Stimulated activated CD8-positive, alpha-beta memory T cell treated with anti-CD3 and anti-CD28 coated beads, Interleukin-12 subunit alpha, Interleukin-12 subunit beta, amount 100 ng/mL, for 24 hours (primary cell): ENCODE results near the gene IFT22.
"Not testable (repeated sequence)": the region's sequence is repeated elsewhere in the genome, so short reads cannot be mapped to it uniquely, and the experiment has no call there.

Experiments
- DNase-seq: peaks from one replicate; pipeline ENCODE4 v3.0.0-alpha.2; 2020; ENCODE audit errors: extremely low read depth

Gene IFT22

GRCh38 chr7:101308245-101309085 lies 13.1 kb downstream of the IFT22 start:
- DNase-seq, result peak; percentile 5

DNA sequence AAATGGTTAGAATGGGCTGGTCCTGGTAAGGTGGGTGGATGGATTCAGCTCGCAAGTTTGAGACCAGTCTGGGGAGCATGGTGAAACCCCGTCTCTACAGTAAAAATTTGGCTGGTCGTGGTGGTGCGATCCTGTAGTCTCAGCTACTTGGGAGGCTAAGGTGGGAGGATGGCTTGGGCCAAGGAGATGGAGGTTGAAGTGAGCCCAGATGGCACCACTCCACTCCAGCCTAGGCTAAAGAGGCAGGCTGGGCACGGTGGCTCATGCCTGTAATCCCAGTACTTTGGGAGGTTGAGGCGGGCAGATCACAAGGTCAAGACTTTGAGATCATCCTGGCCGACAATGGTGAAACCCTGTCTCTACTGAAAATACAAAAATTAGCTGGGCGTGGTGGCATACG lies 15.3 kb downstream of the IFT22 start:
- DNase-seq, result no peak

DNA sequence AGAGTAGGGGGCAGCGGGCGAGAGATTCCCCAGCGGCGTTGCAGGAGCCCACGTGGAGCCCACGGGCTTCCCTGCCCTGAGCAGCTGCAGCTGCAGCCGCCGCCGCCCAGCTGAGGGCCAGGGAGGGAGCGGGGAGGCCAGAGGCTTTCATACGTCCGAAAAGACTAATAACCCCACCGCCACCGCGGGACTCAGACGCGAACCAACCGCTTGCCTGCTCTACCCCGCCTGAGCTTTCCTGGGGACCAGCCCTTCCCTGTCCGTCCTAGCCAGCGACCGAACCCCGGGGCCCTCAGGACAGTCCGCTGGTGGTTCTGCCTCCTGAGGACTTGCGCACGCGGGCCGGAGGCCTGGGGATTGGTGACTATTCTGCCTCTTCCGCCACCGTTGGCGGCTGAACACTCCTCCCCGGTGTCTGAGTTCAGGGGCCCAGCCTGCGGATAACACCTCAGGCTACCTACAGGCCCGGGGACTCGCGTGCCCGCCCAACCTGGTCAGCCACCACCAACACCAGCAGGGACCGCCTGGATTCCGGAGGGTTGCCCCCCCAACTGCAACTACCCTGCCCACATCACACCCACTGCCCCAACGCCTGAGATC lies 18.4 kb downstream of the IFT22 start:
- DNase-seq, result no peak

DNA sequence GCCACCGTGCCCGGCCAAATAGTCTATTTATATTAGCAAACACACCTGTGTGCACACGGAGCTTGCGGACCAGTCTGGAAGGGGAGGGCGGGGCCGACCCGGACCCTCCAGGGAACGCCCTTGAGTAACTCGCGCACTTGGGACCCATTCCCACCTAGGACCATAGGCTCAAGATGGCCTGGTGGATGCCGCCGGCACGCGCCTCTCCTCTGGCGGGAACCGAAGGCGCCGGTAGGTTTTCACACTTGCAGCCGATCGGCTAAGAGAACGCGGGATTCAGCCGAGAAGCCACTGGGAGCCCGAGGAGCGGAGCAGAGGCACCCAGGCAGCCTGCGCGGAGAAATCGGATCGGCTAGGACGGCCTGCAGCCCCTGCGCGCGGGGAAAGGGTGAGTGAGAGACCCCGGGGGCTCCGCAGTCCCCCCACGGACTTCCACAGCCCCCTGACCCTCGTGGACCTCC lies 18.9 kb downstream of the IFT22 start:
- no peak for DNase-seq

GRCh38 chr7:101300465-101301376 lies 20.9 kb downstream of the IFT22 start:
- no peak for DNase-seq

DNA sequence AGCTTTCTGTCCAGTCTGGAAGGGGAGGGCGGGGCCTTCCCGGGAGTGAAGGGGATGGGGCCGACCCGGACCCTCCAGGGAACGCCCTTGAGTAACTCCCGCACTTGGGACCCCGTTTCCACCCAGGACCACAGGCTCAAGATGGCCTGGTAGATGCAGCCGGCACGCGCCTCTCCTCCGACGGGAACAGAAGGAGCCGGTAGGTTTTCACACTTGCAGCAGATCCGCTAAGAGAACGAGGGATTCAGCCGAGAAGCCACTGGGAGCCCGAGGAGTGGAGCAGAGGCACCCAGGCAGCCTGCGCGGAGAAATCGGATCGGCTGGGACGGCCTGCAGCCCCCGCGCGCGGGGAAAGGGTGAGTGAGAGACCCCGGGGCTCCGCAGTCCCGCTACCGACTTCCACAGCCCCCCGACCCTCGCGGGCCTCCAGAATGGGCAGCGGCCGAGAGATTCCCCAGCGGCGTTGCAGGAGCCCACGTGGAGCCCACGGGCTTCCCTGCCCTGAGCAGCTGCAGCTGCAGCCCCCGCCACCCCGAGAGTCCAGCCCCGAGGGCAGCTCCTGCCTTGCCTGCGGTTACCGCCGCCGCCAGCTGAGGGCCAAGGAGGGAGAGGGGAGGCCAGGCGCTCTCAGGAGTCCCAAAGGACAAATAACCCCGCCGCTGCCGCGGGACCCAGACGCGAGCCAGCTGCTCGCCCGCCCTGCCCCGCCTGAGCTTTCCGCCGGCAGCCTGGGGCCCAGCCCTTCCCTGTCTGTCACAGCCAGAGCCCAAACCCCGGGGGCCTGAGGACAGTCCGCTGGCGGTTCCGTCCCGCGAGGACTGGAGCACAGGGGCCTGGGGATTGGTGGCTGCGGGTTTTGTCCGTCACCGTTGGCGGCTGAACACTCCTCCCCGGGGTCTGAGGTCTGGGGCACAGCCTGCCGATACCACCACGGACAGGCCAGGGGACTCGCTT lies 21.8 kb downstream of the IFT22 start:
- no peak for DNase-seq

DNA sequence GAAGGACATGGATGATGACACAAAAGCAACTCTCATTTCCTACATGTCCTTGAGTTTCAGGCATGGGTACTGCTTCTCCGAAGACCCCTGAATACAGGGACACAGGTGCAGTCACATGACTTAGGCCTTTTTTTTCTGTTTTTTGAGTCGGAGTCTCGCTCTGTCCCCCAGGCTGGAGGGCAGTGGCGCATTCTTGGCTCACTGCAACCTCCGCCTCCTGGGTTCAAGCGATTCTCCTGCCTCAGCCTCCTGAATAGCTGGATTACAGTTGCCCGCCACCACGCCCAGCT lies 26.8 kb downstream of the IFT22 start:
- no peak for DNase-seq

DNA sequence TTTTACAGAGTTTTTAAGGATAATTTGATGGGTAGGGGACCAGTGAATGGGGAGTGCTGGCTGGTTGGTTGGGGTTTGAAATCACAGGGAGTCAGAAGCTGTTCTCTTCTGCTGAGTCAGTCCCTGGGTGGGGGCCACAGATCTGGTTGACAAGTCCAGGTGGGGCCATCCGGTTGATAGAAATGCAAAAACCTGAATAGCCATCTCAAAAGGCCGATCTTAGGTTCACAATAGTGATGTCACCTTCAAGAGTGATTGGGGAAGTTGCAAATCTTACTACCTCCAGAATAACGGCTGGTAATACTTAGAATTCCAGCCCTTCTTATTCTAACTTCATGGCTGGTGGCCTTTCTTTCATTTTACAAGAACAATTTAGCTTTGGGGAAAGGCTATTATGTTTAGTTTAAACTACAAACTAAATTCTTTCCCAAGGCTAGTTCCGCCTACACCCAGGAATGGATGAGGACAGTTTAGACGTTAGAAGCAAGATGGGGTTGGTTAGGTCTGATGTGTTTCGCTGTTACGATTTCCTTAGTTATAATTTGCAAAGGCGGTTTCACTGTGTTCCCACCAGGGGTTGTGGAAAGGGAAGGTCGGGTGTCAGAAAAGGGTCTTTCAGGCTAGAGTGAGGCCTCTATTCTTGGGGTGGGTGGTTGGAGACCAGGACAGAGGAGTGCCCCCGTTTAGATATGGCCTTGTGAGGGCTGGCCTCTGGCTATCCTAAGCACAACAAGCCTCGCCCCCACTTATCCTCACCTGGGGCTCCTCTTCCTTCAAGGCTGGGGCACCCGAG lies 27.4 kb downstream of the IFT22 start:
- DNase-seq, result no peak

- DNase-seq, result not testable (repeated sequence)
These were observed 28.3 kb downstream of the IFT22 start for GRCh38 chr7:101293069-101294021.

- not testable (repeated sequence) for DNase-seq
These were observed 29.0 kb downstream of the IFT22 start for GRCh38 chr7:101292566-101292965.

- DNase-seq, result peak; percentile 16
These were observed 31.2 kb downstream of the IFT22 start for GRCh38 chr7:101290186-101291037.

- DNase-seq, result not testable (repeated sequence)
These were observed 31.9 kb downstream of the IFT22 start for GRCh38 chr7:101289687-101290086.

GRCh38 chr7:101288439-101288838 lies 33.2 kb downstream of the IFT22 start:
- DNase-seq, result no peak

DNA sequence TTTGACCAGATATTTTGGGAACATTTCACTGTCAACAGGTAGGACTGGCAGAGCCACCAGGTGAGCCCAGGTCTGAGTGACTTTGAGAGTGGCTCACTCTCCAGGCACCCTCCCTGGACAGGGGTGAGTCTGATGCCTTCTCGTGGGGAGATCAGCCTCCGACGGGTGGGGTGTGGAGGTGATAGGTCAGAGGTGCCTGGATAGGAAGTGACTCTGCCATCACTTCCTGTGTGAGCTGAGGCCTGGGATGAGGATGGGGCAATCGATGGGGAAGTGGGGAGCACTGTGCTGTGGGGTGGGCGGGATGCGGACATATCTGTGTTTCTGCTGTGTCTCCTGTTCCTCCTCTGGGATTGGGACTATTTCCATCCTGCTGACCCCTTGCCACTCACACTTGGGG lies 34.6 kb downstream of the IFT22 start:
- DNase-seq, result no peak

- DNase-seq, result not testable (repeated sequence)
These were observed 35.7 kb downstream of the IFT22 start for GRCh38 chr7:101285880-101286279.

DNA sequence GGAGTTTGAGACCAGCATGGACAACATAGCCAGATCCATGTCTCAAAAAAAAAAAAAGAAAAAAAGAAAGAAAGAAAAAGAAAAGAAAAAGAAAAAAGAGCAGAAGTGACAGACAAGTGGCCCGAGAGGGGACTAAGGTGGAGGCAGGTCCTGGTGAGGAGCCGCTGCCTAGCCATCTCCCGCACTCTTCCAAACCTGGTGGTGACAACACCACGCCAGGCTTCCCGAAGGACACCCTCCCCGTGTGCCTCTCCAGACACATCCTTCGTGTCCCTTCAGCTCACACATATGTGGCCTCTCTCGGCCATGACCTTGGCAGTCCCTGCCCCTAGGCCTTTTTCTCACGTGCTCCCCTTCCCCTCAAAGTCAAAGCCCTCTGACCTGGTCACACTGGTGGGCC lies 36.4 kb downstream of the IFT22 start:
- no peak for DNase-seq

GRCh38 chr7:101280912-101281311 lies 40.7 kb downstream of the IFT22 start:
- not testable (repeated sequence) for DNase-seq
